Right renal cortex interstitium (tissue), 3 donors: ENCODE measurements around the gene OVCA2. TPM values are rescaled to one million over a fixed set of nuclear protein-coding genes. Genes with fewer than 3 reads are reported as not detected.

ENCODE experiments used
- DNase-seq, 3 donors: peaks; one replicate each; pipeline ENCODE4 v3.0.0-alpha.2; 2013; ENCODE audit warnings: low read depth in 3 of 3, low spot score in 2 of 3
- polyA plus RNA-seq, 3 donors: library from polyadenylated mRNA; unstranded; fragments of 120-200 nt; gene quantifications; one replicate each; pipeline ENCODE4 v1.2.1, GENCODE V29; 2013; ENCODE audit not compliant: insufficient read length in 3 of 3

OVCA2 gene
- polyA plus RNA-seq, 3 donors: 13.1 to 14.5 (median 14.0) TPM

GRCh38 chr17:2082003-2082781, 40.4 kb downstream of the OVCA2 start:
- DNase-seq: no peak

GRCh38 chr17:2083613-2084035, 41.8 kb downstream of the OVCA2 start:
- no peak for DNase-seq

- DNase-seq: no peak
These were observed 42.4 kb downstream of the OVCA2 start for GRCh38 chr17:2084036-2084765.

GRCh38 chr17:2084766-2085647, 43.2 kb downstream of the OVCA2 start:
- no peak for DNase-seq

GRCh38 chr17:2085648-2085949, 43.8 kb downstream of the OVCA2 start:
- DNase-seq: no peak

GRCh38 chr17:2086306-2086705, 44.5 kb downstream of the OVCA2 start:
- no peak for DNase-seq

GRCh38 chr17:2087597-2088211, 45.9 kb downstream of the OVCA2 start:
- DNase-seq: no peak

- no peak for DNase-seq
These were observed 47.2 kb downstream of the OVCA2 start for GRCh38 chr17:2089021-2089422.

- DNase-seq: no peak
These were observed 48.4 kb downstream of the OVCA2 start for GRCh38 chr17:2090210-2090641.

- DNase-seq: no peak
These were observed 49.1 kb downstream of the OVCA2 start for GRCh38 chr17:2090804-2091534.

GRCh38 chr17:2092253-2092652, 50.4 kb downstream of the OVCA2 start:
- DNase-seq: no peak

Other genes with a start within 250 kb of the OVCA2 start
- 10 to 100 TPM; 11.7 to 13.4 (median 12.2) TPM for gene SMYD4, start 212.1 kb upstream of the OVCA2 start, polyA plus RNA-seq
- gene RPA1, start 212.0 kb upstream of the OVCA2 start, polyA plus RNA-seq: 100 to 1,000 TPM; 120 to 145 (median 132) TPM
- 1 to 10 TPM in 2 of 3 donors, under 1 TPM in 1; 0.72 to 1.8 (median 1.3) TPM for gene RTN4RL1, start 16.7 kb upstream of the OVCA2 start, polyA plus RNA-seq
- 10 to 100 TPM; 34.9 to 36.0 (median 35.9) TPM for gene DPH1, start 11.9 kb upstream of the OVCA2 start, polyA plus RNA-seq
- gene HIC1, start 13.1 kb downstream of the OVCA2 start, polyA plus RNA-seq: 10 to 100 TPM; 13.5 to 14.2 (median 14.0) TPM